Mesothelial cell of epicardium (in vitro differentiated cells): Measurements from ENCODE around the gene PTOV1. TPM values are rescaled to one million over a fixed set of nuclear protein-coding genes. Genes with fewer than 3 reads are reported as not detected.

Experiments used
- DNase-seq, 2 experiments: peaks; one replicate each; pipeline ENCODE4 v3.0.0; 2021; ENCODE audit warnings: low spot score in 2 of 2; ENCODE audit not compliant: unreplicated experiment in 2 of 2
- H3K27ac Mint-ChIP-seq: 2 replicates; pipeline ENCODE4 v1.8.0; 2021; ENCODE audit warnings: mixed read lengths
- H3K27me3 Mint-ChIP-seq: 2 replicates; pipeline ENCODE4 v1.8.0; 2021; ENCODE audit warnings: low read depth, mixed read lengths
- H3K36me3 Mint-ChIP-seq: 2 replicates; pipeline ENCODE4 v1.8.0; 2021; ENCODE audit warnings: mixed read lengths
- H3K4me1 Mint-ChIP-seq: 2 replicates; pipeline ENCODE4 v1.8.0; 2021; ENCODE audit warnings: mixed read lengths
- H3K4me3 Mint-ChIP-seq: 2 replicates; pipeline ENCODE4 v1.8.0; 2021; ENCODE audit warnings: mild to moderate bottlenecking, moderate library complexity, mixed read lengths
- H3K9me3 Mint-ChIP-seq: 2 replicates; pipeline ENCODE4 v1.8.0; 2021; ENCODE audit warnings: mixed read lengths
- CTCF ChIP-seq: fragments of 200-600 bp; sonication (generic); IDR thresholded peaks from one replicate; pipeline ENCODE4 v1.5.0; 2021; ENCODE audit warnings: antibody characterized with exemption; ENCODE audit not compliant: unreplicated experiment
- total RNA-seq: library from RNA; stranded (reverse); gene quantifications from 3 replicates; pipeline ENCODE4 v1.2.1, GENCODE V29; 2021

The PTOV1 gene
- total RNA-seq, 1 donor from 2014 or later = 431 TPM

GRCh38 chr19:49851456-49852259, 699 bp downstream of the PTOV1 start:
- no peak for TF ChIP-seq CTCF
- peaks cover 21% of the 10 kb centered on the region for H3K36me3 Mint-ChIP-seq
- peak overlapping the region; percentile 79 for H3K27ac Mint-ChIP-seq
- H3K4me1 Mint-ChIP-seq = peaks cover 25% of the 10 kb centered on the region
- H3K4me3 Mint-ChIP-seq = peak overlapping the region; percentile 87
- peak in 1 of 2 experiments; percentile 53 for DNase-seq
- no peaks in the 10 kb centered on the region for H3K27me3 Mint-ChIP-seq
- peaks cover 13% of the 10 kb centered on the region for H3K9me3 Mint-ChIP-seq

GRCh38 chr19:49852631-49853126, 1.7 kb downstream of the PTOV1 start:
- Mint-ChIP-seq H3K4me1 (peaks cover 25% of the 10 kb centered on the region), H3K9me3 (peaks cover 13% of the 10 kb centered on the region), H3K36me3 (peaks cover 21% of the 10 kb centered on the region), H3K27ac (peak overlapping the region; percentile 60), H3K4me3 (peak overlapping the region; percentile 87), H3K27me3 (no peaks in the 10 kb centered on the region)
- TF ChIP-seq CTCF = no peak
- no peak for DNase-seq

GRCh38 chr19:49853852-49854377, 3.0 kb downstream of the PTOV1 start:
- peaks cover 19% of the 10 kb centered on the region for H3K36me3 Mint-ChIP-seq
- peaks cover 25% of the 10 kb centered on the region for H3K4me1 Mint-ChIP-seq
- DNase-seq = no peak
- H3K27ac Mint-ChIP-seq = peak overlapping the region; percentile 68
- peaks cover 11% of the 10 kb centered on the region for H3K9me3 Mint-ChIP-seq
- H3K4me3 Mint-ChIP-seq = peak overlapping the region; percentile 48
- no peak for TF ChIP-seq CTCF
- H3K27me3 Mint-ChIP-seq = no peaks in the 10 kb centered on the region

GRCh38 chr19:49854378-49855263, 3.7 kb downstream of the PTOV1 start:
- DNase-seq = no peak
- H3K9me3 Mint-ChIP-seq = peaks cover 7% of the 10 kb centered on the region
- no peak overlapping the region for H3K4me3 Mint-ChIP-seq

More at GRCh38 chr19:49854378-49855263, 3.7 kb downstream of the PTOV1 start:
- no peak overlapping the region for H3K27ac Mint-ChIP-seq
- peaks cover 25% of the 10 kb centered on the region for H3K4me1 Mint-ChIP-seq
- H3K36me3 Mint-ChIP-seq = peaks cover 14% of the 10 kb centered on the region
- no peaks in the 10 kb centered on the region for H3K27me3 Mint-ChIP-seq
- no peak for TF ChIP-seq CTCF
